Effector CD8-positive, alpha-beta T cell (primary cell): ENCODE results near the gene SLC16A9.

Experiments
- DNase-seq: peaks from one replicate; lab custom pipeline; 2025; lab: John Stamatoyannopoulos, UW

Gene SLC16A9

DNA sequence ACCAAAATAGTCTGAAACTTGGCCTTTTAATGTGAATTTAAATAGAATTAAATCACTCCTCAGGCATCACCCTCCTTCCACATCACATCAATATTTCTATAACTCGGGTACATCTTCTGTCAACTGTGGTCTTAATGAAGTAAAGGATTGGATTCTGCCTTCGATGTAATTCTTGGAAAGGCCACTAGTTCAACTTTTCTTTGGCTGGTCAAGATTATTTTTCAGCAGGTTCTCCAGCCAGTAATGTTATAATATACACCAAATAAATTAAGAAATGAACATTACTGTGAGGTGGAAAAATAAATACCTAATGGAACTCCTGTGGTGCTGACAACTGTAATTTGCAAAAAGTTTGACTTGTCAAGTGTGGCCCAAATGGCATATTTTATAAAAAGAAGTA is 9.7 kb upstream of the SLC16A9 start:
- no peak for DNase-seq

DNA sequence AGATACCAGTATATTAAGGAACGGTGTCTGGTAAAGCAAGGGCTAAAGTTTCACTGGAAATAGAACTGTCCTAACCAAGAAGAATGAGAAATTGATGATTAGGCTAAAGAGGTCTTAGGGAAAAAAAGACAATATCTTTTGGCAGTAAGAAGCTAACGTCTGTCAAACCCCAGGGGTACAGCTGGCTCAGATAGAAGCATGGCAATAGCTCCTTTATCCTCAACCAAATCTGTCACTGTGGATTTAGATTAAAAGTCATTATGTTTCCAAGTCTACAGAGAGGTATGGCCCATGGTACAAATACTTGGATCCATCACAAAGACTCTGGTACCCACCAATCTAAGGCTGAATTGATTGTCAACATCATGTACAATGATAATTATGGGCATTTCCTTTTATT is 8.6 kb upstream of the SLC16A9 start:
- no peak for DNase-seq

DNA sequence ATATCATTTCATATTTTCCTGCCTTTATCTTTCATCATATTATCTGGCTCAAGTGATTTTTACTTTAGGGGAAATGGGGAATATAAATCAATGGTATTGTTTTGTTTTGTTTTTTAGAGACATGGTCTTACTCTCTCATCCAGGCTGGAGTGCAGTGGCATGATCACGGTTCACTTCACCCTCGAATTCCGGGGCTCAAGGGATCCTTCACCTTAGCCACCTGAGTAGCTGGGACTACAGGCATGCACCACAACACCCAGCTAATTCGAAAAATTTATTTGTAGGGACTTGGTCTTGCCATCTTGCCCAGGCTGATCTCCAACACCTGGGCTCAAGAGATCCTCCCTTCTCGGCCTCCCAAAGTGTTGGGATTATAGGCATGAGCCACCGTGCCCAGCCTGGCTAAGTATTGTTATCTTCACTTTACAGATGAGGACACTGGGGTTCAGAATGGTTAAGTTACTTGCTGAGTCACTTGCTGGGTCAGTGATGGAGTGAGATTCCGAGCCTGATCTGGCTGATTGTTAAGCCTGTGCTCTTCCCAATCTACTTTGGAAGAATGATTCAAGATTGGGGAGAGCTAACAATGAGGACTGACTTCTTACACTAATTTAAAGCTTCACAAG is 3.7 kb upstream of the SLC16A9 start:
- no peak for DNase-seq

DNA sequence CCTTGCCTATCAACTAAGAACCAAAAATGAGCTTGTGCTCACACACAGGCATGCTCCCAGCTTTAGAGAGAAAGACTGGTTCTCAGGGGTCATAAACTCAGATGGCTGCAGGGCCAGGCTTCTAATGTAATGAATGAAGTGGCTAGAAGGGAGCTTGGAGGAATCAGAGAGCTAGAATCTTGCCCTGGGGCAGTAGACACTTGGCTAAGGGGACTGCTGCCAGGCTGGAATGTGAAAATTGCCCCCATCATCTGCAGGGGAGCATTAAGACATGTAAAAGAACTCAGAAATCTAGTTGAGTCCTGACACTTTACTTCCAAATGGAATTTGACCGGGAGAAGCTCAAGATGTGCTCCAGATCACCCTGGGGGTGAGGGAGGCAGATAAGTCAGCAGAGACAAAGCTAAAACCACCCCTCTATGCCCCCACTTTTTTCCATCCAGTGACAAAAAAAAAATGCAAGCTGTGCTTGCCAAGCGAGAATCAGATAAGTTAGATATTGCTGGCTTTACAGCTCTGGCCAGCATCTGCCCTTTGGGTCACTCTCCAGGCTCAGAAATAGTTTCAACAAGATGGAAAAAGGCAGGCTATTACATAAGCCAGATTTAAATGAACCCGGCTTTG is 2.3 kb upstream of the SLC16A9 start:
- no peak for DNase-seq

DNA sequence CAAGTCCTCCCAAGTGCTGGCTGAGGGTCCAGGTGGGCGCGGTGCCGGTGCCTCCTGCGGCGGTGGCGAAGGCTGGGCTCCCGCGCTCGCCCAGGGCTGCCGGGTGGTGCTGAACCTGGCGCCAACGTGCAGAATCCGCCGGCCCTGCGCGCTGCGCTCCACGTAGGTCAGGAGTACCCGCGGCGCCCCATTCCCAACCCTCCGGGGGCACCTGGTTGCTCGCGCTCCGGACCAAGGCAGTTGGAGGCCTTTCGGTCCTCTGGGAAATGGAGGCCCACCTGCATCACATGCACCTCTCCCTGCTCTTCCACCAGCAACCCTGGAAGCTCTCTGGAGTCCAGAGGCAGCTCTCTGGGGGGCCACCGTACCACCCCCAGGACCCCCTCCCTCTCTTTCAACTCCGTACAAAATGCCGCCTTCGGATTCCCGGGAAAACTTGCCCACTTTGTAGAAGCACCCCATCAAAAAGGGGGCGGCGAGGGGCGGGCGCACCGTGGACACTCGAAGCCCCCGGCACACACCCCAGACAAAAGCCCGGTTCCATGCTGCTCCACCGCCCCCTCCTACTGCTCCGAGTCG is 745 bp downstream of the SLC16A9 start:
- no peak for DNase-seq

DNA sequence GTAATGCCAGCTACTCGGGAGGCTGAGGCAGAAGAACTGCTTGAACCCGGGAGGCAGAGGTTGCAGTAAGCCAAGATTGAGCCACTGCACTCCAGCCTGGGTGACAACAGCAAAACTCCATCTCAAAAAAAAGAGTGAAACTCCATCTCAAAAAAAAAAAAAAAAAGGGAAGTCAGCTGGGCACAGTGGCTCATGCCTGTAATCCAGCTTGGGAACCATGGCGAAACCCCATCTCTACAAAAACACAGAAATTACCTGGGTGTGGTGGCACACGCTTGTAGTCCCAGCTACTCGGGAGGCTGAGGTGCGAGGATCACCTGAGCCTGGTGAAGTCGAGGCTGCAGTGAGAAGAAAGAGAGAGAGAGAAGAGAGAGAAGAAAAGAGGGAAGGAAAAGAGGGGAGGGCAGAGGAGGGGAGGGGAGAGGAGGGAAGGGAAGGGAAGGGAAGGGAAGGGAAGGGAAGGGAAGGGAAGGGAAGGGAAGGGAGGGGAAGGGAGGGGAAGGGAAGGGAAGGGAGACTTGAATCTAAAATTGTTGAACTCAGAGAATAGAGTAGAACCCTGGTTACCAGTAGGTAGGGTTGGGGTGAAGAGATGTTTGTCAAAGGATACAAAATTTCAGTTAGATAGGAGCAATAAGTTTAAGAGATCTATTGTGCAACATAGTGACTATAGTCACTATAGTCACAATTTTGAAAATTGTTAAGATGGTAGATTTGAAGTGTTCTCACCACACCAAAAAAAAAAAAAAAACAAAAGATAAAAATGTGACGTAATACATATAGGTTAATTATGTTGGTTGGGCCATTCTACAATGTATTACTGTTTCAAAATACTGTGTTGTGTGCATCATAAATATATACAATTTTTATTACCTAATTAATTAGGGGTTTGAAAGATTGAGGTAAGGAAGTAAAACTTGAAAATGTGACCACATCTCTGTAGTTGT is 2.5 kb downstream of the SLC16A9 start:
- no peak for DNase-seq

DNA sequence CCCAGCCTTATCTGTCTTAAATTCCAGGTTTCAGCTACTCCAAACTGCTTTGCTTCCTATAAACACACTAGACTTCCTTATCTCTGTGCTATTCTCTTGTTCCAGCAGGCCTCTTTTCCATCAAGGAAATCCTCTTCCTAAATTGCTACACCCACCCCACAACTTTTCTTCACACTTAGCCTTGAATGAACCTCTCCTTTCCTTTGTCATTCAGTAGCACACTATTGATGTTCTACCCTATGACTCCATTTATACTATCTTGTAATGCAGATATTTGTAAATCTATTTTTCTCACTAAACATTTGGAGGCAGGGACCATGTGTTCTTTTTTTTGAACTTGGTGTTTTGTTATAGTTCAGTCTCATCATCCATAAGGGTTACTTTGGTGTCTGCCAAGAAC is 3.7 kb downstream of the SLC16A9 start:
- no peak for DNase-seq

DNA sequence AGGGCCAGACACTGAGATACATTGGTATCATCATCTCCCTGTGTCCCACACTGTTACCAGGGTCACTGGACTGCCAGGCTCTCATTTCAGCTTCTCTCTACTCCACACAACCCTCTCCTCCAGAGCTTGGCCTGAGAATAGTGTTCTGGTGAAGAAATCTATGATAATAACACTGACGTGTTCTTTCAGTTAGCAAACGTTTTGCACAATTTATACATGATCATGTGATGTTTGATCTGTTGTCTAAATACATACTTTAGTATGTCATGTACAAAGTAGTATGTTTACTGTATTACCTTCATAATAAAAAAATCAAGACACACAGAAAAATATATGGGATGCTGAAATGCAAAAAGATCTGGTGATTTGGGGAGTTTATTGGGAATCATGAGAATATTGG is 5.0 kb downstream of the SLC16A9 start:
- DNase-seq: no peak

DNA sequence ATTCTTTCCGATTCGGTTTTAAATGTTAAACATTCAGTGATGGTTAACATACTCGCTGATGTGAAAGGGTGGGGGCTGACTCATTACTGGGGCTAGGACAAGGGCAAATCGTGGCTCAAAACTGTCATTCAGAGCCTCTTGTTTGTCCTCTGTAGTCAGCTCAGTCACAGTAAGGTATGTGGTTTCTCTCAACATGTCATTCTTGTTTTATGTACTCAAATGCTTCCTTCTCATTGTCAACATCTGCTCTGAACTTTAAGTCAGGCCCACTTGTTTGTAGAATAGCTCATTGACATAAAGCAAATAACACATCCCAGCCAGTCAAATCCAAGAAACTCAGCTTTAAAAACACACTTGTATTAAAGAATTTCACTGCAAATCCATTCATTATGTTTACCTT is 7.3 kb downstream of the SLC16A9 start:
- DNase-seq: no peak

DNA sequence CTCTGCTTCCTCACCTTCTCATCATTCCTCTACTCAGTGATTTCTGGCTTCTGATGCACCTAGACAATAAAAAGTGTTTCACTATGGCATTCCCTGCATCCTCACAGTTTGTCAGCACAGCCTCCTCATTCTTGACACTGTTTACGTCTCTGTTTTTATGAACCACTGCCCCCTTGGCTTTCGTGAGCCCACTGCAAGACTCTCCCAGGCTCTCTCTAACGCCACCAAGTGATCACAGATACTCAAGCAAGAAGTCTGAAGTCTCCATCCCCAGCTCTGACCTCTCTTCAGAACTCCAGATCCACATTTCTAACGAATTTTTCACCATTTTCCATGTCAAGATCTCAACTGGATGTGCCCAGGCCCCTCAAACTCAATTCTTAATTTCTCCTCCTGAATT is 8.9 kb downstream of the SLC16A9 start:
- DNase-seq: no peak

DNA sequence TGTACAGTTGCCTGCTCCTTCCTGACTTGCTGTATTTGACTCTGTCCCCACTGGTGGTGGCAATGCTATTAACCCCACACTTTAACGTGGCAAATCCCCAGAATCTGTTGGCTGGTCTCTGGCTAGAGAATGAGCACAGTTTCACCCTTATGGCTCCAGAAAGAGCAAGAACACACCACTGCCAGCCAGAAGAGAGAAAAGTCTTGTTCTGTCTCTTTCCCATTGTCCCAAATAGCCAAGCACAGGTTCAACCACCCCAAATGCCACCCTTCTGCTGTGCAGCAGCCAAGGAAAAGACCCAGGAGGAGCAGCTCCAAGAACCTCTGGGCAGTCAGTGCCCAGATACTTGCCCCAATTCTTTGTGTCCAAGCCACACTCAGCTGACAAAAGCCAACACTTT is 11.3 kb downstream of the SLC16A9 start:
- DNase-seq: no peak

DNA sequence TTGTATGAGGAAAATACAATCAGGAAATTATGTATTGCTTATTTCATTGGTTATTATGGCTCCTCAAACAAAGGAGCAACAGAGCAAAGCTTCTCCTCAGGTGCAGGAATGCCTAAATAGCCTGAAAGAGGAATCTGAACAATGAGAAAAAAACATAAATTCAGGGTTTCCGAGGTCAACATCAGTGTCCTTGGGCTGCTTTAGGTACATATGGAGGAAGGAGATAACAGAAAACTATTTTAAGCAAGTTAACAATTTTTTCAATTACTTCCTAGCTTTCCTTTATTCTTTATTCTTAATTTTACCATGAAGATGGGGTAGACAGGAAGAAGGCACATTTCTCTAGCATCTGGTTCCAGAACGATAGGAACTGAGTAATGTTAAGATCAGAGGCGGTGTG is 14.0 kb downstream of the SLC16A9 start:
- DNase-seq: no peak

DNA sequence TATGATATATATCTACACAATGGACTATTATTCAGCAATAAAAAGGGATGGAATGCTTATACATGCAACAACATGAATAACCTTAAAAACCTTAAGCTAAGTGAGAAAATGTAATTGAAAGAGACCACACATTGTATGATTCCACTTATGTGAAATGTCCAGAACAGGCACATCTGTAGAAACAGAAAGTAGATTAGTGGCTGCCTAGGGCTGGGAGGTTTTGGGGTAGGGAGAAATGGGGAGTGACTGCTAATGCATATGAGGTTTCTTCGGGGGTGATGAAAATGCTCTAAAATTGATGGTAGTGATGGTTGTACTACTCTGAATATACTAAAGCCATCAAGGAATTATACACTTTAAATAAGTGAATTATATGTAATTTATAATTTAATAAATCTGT is 14.7 kb downstream of the SLC16A9 start:
- DNase-seq: no peak

DNA sequence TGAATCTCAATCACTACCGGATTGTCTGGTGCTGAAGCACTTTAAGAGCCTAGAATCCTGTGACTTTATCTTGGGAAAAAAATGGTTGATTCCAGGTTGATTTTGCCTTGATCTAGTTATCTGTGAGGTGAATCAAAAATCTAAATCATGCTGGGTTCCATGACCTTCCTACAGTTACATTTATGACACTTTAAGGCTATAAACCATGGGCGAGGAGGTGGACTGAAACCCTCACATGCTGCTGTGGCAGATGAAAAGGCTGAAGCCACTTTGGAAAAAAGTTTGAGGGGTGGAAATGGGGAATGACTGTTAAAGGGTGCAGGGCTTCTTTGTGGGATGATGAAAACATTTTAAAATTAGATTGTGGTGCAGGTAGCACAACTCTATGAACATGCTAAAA is 17.5 kb downstream of the SLC16A9 start:
- no peak for DNase-seq

DNA sequence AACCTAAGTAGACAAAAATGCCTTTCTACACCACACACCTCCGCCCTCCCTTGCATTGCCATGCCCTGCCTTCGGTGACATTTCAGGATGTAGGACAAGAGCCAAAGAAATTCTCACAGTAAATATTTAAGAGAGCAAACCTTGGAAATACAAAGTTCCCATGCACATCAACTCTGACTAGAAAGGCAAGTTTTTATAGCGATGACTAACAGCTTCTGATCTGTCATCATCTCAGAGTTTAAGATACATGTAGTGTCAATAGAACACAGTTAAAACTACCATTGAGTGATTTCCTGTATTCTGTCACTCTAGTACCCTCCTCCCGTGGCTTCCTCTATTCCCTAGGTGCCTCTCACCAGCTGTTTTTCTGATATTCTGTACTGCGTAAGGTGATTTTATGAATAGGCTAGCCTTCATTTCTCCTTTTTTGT is 20.7 kb downstream of the SLC16A9 start:
- no peak for DNase-seq

DNA sequence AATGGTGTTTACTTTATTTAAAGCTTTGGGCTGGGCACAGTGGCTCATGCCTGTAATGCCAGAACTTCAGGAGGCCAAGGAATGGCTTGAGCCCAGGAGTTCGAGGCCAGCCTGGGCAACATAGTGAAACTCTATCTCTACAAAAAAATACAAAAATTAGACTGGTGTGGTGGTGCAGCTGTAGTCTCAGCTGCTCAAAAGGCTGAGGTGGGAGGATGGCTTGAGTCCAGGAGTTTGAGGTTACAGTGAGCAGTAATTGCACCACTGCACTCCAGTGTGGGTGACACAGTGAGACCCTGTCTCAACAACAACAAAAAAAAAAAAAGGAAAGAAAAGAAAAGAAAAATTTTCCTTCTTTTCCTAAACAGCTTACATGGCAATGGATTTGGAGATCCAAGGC is 22.0 kb downstream of the SLC16A9 start:
- DNase-seq: no peak

DNA sequence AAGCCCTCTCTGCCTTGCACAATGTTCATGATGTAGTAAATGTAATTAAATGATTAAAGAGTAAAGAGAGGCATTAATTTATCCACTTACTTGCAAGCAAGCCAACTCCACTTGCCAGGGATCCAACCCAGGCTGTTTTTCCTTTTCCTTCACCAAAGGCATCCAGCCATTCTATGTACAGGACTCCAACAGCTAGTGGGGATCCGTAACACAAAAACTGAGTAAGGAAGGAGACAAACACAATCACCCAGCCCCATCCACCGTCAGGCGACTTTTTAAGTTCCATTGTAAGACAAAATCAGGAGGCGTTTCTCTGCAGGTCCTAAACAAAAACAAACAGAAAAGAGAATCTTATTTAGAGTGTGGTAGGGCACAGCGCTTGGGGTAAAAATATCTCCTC is 25.6 kb downstream of the SLC16A9 start:
- DNase-seq: no peak

DNA sequence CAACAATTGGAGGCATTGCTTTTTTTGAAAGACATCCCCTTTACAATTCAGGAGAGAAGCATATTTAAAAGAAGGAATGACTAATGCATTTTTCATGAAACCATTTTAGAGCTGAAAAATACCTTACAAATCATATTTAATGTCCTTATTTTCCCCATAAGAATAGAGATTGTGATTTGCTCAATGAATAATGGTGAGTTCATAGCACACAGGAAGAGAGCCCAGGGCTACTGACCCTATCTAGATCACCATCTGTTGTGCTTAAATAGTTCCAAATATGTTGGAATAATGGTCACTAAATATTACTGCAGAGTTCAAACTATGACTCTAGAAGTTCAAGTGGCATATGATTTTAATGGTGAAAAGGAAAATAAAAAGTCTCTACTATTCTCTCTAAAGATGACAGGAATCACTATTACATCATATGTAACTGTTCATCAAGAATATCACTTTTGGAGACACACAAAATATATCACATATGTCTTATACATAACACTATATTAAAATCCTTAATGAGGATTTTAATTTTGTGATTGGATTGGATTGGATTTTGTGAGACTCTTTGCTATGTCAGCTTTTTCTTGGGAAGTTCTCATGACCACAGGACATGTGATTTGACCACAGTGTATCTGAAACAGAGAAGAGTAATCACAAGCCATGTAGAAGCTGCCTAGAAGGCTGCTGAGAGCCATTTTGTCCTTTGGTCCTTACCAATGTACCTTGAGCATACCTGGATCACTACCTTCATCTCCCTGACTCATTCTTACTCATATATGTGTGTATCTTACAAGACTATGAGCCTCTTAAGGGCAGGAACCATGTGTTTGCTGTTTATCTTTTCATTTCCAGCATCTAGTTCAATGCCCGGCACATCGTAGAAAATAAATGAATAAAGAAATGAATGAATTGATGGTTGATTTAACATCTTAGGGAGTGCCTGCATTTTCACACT is 26.4 kb downstream of the SLC16A9 start:
- DNase-seq: no peak

DNA sequence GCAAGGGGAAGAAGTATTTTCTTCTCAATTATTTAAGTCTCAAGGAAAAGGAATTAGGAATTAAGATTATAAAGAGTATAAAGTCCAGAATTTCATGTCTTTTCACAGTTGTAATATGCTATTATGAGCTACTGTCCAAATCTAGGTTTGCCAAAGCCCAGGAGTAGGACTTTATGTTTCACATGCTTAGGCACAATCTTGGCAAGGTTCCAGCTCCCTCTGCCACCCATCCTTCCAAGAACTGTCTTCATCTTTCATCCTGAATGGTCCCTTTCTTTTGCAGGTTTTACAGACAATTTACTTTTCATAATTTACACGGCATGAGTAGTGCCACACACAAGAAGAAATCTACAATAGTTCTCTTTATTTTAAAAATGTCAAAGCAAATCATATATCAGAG is 29.5 kb downstream of the SLC16A9 start:
- DNase-seq: no peak

DNA sequence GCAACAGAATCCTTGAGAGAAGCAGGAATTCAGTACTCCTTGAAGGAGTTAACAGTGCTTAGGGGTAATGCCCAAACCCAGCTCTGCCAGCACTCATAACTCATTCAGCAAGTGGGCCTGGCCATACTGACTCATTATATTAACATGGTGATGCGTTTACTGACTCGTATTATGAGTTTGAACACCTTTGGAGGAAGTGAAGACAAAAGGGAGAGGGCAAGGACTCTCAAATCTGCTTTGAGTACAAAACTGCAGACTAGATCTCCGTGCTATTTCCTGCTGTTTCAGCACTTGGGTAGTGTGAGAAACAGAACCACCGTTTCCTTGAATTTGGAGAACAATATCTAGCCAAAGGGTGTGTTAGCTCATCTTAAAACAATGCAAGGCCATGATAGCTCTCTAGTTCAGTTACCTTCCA is 30.8 kb downstream of the SLC16A9 start:
- DNase-seq: no peak

DNA sequence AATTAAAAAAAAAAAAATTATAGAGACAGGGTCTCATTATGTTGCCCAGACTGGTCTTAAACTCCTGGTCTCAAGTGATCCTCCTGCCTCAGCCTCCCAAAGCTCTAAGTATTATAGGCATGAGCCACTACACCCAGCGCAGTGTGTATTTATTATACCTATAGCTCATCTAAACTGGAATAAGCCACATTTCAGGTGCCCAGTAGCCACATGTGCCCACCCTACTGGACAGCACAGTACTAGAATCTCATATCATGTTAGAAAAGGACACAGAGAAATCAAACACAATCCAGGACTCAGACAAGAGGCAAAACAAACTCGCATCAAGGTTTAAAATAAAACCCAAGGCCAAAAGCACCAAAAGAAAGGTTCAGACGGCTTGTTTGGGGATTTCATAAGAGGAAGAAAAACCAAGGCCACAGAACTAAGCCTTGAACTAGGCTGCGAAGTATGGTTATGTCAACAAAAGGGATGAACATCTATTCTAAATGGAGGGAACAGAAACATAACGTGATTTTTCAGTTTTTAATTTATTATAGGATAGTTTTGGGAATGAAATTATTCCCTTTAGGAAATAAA is 32.3 kb downstream of the SLC16A9 start:
- no peak for DNase-seq
